GM23338 (cell line): ENCODE results near the gene PHYKPL. TPM values are rescaled to one million over a fixed set of nuclear protein-coding genes. Genes with fewer than 3 reads are reported as not detected.

Source experiments
- ATAC-seq: fragments of 200-7000 bp; cut with Tn5 transposase; 3 replicates; pipeline ENCODE4 v1.9.1; 2020
- DNase-seq: peaks from one replicate; pipeline ENCODE4 v3.0.0-alpha.2; 2015; ENCODE audit warnings: low spot score
- H2AFZ ChIP-seq: fragments of 200-600 bp; sonication (generic); 2 replicates; pipeline ENCODE4 v1.8.0; 2016; ENCODE audit warnings: antibody characterized with exemption, mild to moderate bottlenecking, moderate library complexity
- H3F3A ChIP-seq: fragments of 200-600 bp; sonication (generic); replicated peaks from 2 replicates; pipeline ENCODE4 v1.8.0; 2017; ENCODE audit warnings: antibody characterized with exemption, mixed run types, low read depth
- H3K27ac ChIP-seq: fragments of 200-600 bp; sonication (generic); 2 replicates; pipeline ENCODE4 v1.6.1; 2016; ENCODE audit warnings: low read depth
- H3K27me3 ChIP-seq: fragments of 200-600 bp; sonication (generic); 2 replicates; pipeline ENCODE4 v1.8.0; 2016; ENCODE audit warnings: mild to moderate bottlenecking, mixed run types, moderate library complexity; ENCODE audit not compliant: insufficient read depth
- H3K36me3 ChIP-seq: fragments of 200-600 bp; sonication (generic); 2 replicates; pipeline ENCODE4 v1.8.0; 2016; ENCODE audit warnings: mild to moderate bottlenecking; ENCODE audit not compliant: insufficient read depth
- H3K4me1 ChIP-seq: fragments of 200-600 bp; sonication (generic); 2 replicates; pipeline ENCODE4 v1.8.0; 2016; ENCODE audit warnings: mild to moderate bottlenecking, moderate library complexity; ENCODE audit not compliant: insufficient read depth
- H3K4me2 ChIP-seq: fragments of 200-600 bp; sonication (generic); 2 replicates; pipeline ENCODE4 v1.7.1; 2017; ENCODE audit warnings: mixed run types
- H3K4me3 ChIP-seq: fragments of 200-600 bp; sonication (generic); 2 replicates; pipeline ENCODE4 v1.6.1; 2016; ENCODE audit warnings: mixed run types
- H3K79me2 ChIP-seq: fragments of 200-600 bp; sonication (generic); replicated peaks from 2 replicates; pipeline ENCODE4 v1.8.0; 2017; ENCODE audit warnings: mild to moderate bottlenecking; ENCODE audit not compliant: insufficient read depth
- H3K9me2 ChIP-seq: fragments of 200-600 bp; sonication (generic); 2 replicates; pipeline ENCODE4 v1.8.0; 2017; ENCODE audit not compliant: insufficient read depth
- H4K20me1 ChIP-seq: fragments of 200-600 bp; sonication (generic); replicated peaks from 2 replicates; pipeline ENCODE4 v1.8.0; 2017; ENCODE audit warnings: mild to moderate bottlenecking; ENCODE audit not compliant: insufficient read depth
- H3K27ac Mint-ChIP-seq: 2 replicates; pipeline ENCODE4 v1.8.0; 2020; ENCODE audit warnings: inconsistent platforms, mild to moderate bottlenecking, moderate library complexity, mixed read lengths
- H3K27me3 Mint-ChIP-seq: 3 replicates; pipeline ENCODE4 v1.8.0; 2022; ENCODE audit warnings: low read depth, mild to moderate bottlenecking, moderate library complexity, mixed read lengths, inconsistent platforms; ENCODE audit not compliant: insufficient read depth, poor library complexity
- H3K36me3 Mint-ChIP-seq: 3 replicates; pipeline ENCODE4 v1.8.0; 2021; ENCODE audit warnings: low read depth, mild to moderate bottlenecking, inconsistent platforms, moderate library complexity, mixed read lengths
- H3K4me1 Mint-ChIP-seq: 3 replicates; pipeline ENCODE4 v1.8.0; 2020; ENCODE audit warnings: mild to moderate bottlenecking, inconsistent platforms, mixed read lengths
- H3K4me3 Mint-ChIP-seq: 3 replicates; pipeline ENCODE4 v1.8.0; 2021; ENCODE audit warnings: moderate library complexity, mild to moderate bottlenecking, inconsistent platforms, mixed read lengths
- H3K9me3 Mint-ChIP-seq: 3 replicates; pipeline ENCODE4 v1.8.0; 2020; ENCODE audit warnings: moderate library complexity, mild to moderate bottlenecking, inconsistent platforms, mixed read lengths
- CREB1 ChIP-seq: fragments of 250-450 bp; sonication (Bioruptor Pico); IDR thresholded peaks from 2 replicates; pipeline ENCODE4 v1.5.0; 2020; ENCODE audit warnings: low read depth, mild to moderate bottlenecking, moderate library complexity
- CTCF ChIP-seq, 2 experiments: fragments of 200-600 bp in 1 of 2; sonication (generic) in 1 of 2; conservative IDR thresholded peaks; 2 replicates each; pipeline versions ENCODE4 v1.5.1 to v1.6.1; 2016 to 2017; ENCODE audit warnings: antibody characterized with exemption in 2 of 2, low read depth in 2 of 2, mild to moderate bottlenecking in 2 of 2, moderate library complexity in 1 of 2
- ETS1 ChIP-seq: IDR thresholded peaks from 2 replicates; pipeline ENCODE4 v1.6.1; 2016; ENCODE audit warnings: antibody characterized with exemption
- EZH2 ChIP-seq: fragments of 200-600 bp; sonication (generic); IDR thresholded peaks from one replicate; pipeline ENCODE4 v1.8.0; 2017; ENCODE audit warnings: antibody characterized with exemption, mild to moderate bottlenecking, low read depth; ENCODE audit not compliant: unreplicated experiment
- EZH2phosphoT487 ChIP-seq: fragments of 200-600 bp; sonication (generic); IDR thresholded peaks from one replicate; pipeline ENCODE4 v1.8.1; 2018; ENCODE audit warnings: antibody characterized with exemption; ENCODE audit not compliant: unreplicated experiment
- JUNB ChIP-seq: IDR thresholded peaks from one replicate; pipeline ENCODE4 v1.6.1; 2016; ENCODE audit warnings: antibody characterized with exemption; ENCODE audit not compliant: unreplicated experiment
- NANOG ChIP-seq: IDR thresholded peaks from 2 replicates; pipeline ENCODE4 v1.6.1; 2016; ENCODE audit warnings: antibody characterized with exemption, borderline replicate concordance
- POLR2AphosphoS5 ChIP-seq: IDR thresholded peaks from 2 replicates; pipeline ENCODE4 v1.6.1; 2016; ENCODE audit warnings: antibody characterized with exemption, low read depth
- REST ChIP-seq: IDR thresholded peaks from one replicate; pipeline ENCODE4 v1.6.1; 2018; ENCODE audit warnings: antibody characterized with exemption; ENCODE audit not compliant: unreplicated experiment
- STAT1 ChIP-seq: IDR thresholded peaks from one replicate; pipeline ENCODE4 v1.6.1; 2016; ENCODE audit warnings: antibody characterized with exemption; ENCODE audit not compliant: unreplicated experiment
- ZNF114 ChIP-seq: fragments of 250-450 bp; sonication (Bioruptor Pico); IDR thresholded peaks from 2 replicates; pipeline ENCODE4 v1.5.0; 2020; ENCODE audit warnings: mild to moderate bottlenecking, moderate library complexity
- ZNF331 ChIP-seq: fragments of 250-450 bp; sonication (Bioruptor Pico); IDR thresholded peaks from 2 replicates; pipeline ENCODE4 v1.5.0; 2020; ENCODE audit warnings: low read depth, mild to moderate bottlenecking, moderate library complexity
- ZNF462 ChIP-seq: fragments of 250-450 bp; sonication (Bioruptor Pico); IDR thresholded peaks from 2 replicates; pipeline ENCODE4 v1.5.0; 2020; ENCODE audit warnings: mild to moderate bottlenecking, moderate library complexity
- polyA plus RNA-seq: library from polyadenylated mRNA; unstranded; fragments of >200 nt; fragmentation: Nextera tagmentation; extraction: Ambion mirVana; gene quantifications from 2 replicates; pipeline ENCODE4 v1.2.1, GENCODE V29; 2016
- total RNA-seq: library from RNA; depleted of rRNA; stranded (reverse); fragments of >200 nt; shearing (Covaris generic); gene quantifications from 2 replicates; pipeline ENCODE4 v1.2.3, GENCODE V29; 2014

The PHYKPL gene
- total and polyA plus RNA-seq, 2 experiments from 2014 or later = 15.9 to 20.8 TPM

GRCh38 chr5:178238711-178239592 is 6.3 kb upstream of the PHYKPL start:
- Histone ChIP-seq H3K79me2 (no peaks in the 10 kb centered on the region), H3K4me2 (no peak overlapping the region), H3F3A (no peaks in the 10 kb centered on the region), H3K27me3 (no peaks in the 10 kb centered on the region), H3K9me2 (no peaks in the 10 kb centered on the region), H3K27ac (no peak overlapping the region), H2AFZ (no peak overlapping the region), H3K36me3 (no peaks in the 10 kb centered on the region), H3K4me1 (no peaks in the 10 kb centered on the region; the same call in 1 of the 2 replicates), H3K4me3 (no peak overlapping the region), H4K20me1 (no peaks in the 10 kb centered on the region)
- Mint-ChIP-seq H3K9me3 (no peaks in the 10 kb centered on the region; the same call in 2 of the 3 replicates), H3K4me3 (no peak overlapping the region), H3K36me3 (no peaks in the 10 kb centered on the region), H3K27me3 (peaks cover 24% of the 10 kb centered on the region), H3K27ac (no peak overlapping the region), H3K4me1 (peaks cover 10% of the 10 kb centered on the region)
- TF ChIP-seq ZNF114 (CRISPR knock-in tag) = no peak
- no peak for TF ChIP-seq NANOG
- TF ChIP-seq EZH2phosphoT487 = no peak
- TF ChIP-seq POLR2AphosphoS5 = no peak
- no peak for TF ChIP-seq ZNF331
- TF ChIP-seq EZH2 = no peak
- TF ChIP-seq CREB1 (CRISPR knock-in tag) = no peak
- TF ChIP-seq CTCF (conservative IDR thresholded peaks at IDR 0.05; ENCODE audit: low read depth in 2 of 2) = no peak
- TF ChIP-seq STAT1 = no peak
- no peak for TF ChIP-seq ETS1
- TF ChIP-seq REST = no peak
- no peak for TF ChIP-seq ZNF462
- no peak for TF ChIP-seq JUNB
- ATAC-seq (peak; percentile 23), DNase-seq (peak; percentile 35)
